Stimulated activated naive CD8-positive, alpha-beta T cell treated with anti-CD3 and anti-CD28 coated beads, Interleukin-15, amount 100 ng/mL, for 72 hours (primary cell): ENCODE measurements around the gene PPP2R3C.
A peak's percentile ranks its signal among the peaks of the same experiment; 100 is the strongest.

Experiments used
- ATAC-seq: fragments of 150-1000 bp; cut with Tn5 transposase; 2 replicates; pipeline ENCODE4 v1.10.0; 2021; ENCODE audit warnings: mild to moderate bottlenecking, moderate library complexity
- DNase-seq, 2 donors: peaks; one replicate each; pipeline ENCODE4 v3.0.0; 2021 to 2022
- H3K27ac Mint-ChIP-seq, 2 donors: one replicate each; pipeline ENCODE4 v1.8.0; 2022; ENCODE audit warnings: mild to moderate bottlenecking in 2 of 2, mixed read lengths in 2 of 2, moderate library complexity in 2 of 2
- H3K27me3 Mint-ChIP-seq: one replicate; pipeline ENCODE4 v1.8.0; 2022; ENCODE audit warnings: mixed read lengths
- H3K4me1 Mint-ChIP-seq: one replicate; pipeline ENCODE4 v1.8.0; 2022; ENCODE audit warnings: mild to moderate bottlenecking, mixed read lengths
- H3K4me3 Mint-ChIP-seq, 2 donors: one replicate each; pipeline ENCODE4 v1.8.0; 2022; ENCODE audit warnings: mild to moderate bottlenecking in 2 of 2, mixed read lengths in 2 of 2, moderate library complexity in 1 of 2
- H3K9me3 Mint-ChIP-seq, 2 donors: one replicate each; pipeline ENCODE4 v1.8.0; 2022; ENCODE audit warnings: mixed read lengths in 2 of 2

PPP2R3C gene

DNA sequence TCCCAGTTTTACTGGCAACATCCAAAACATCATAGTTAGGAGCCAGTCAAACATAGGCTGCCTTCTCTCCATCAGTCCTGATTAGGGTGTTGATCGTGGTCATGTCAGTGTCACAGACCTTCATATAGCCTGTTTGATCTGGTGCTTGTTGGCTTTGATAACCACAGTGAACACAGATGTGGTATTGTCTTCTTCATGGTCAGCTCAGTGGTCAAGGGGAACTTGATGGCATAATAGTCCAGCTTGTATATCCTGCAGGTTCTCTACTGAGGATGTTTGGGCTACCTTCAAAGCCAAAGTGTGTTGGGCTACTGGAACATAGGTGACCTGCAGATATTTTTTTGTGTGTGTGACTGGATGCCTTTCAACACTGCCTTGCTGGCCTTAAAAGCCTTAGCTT, 22.2 kb upstream of the PPP2R3C start:
- no peak overlapping the region for H3K27ac Mint-ChIP-seq

DNA sequence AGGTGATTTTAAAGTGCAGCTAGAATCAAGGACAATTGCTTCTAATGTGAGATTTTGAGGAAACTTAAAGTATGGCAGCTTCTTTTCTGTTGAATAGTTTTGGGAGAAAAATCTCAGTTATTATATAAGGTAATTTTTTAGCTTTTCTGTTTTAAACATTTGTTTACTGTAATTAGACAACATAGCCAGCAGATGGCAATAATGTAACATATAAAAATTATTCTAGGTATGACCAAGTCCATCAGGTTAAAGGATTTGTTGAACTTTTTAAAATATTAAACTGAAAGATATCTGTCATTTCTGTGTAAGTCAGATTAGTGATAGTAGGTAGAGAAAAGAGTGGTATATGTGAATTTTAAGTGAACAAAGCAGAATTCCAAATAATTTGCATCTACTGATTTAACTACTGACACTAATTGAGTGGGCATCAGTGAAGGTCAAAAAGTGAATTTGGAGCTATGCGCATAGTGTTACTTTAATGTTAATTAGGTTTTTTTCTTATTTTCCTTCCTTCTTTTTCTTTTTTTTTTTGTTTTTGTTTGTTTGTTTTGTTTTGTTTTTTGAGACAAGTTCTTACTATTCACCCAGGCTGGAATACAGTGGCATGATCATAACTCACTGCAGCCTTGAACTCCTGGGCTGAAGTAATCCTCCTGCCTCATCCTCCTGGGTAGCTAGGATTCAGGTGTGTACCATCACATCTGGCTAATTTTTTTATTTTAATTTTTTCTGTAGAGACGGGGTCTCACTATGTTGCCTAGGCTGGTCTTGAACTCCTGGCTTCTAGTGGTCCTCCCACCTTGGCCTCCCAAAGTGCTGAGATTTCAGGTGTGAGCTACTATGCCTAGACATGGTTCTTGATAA, 19.2 kb upstream of the PPP2R3C start:
- no peaks in the 10 kb centered on the region for H3K9me3 Mint-ChIP-seq
- no peak overlapping the region for H3K4me3 Mint-ChIP-seq
- no peak for ATAC-seq
- H3K27ac Mint-ChIP-seq, result no peak overlapping the region
- peaks cover 13% of the 10 kb centered on the region for H3K4me1 Mint-ChIP-seq
- H3K27me3 Mint-ChIP-seq, result no peaks in the 10 kb centered on the region
- no peak for DNase-seq

More for the DNA sequence above, 22.2 kb upstream of the PPP2R3C start:
- Mint-ChIP-seq H3K27me3 (no peaks in the 10 kb centered on the region), H3K4me1 (no peaks in the 10 kb centered on the region), H3K9me3 (no peaks in the 10 kb centered on the region), H3K4me3 (no peak overlapping the region)
- DNase-seq (no peak), ATAC-seq (no peak)

GRCh38 chr14:35138585-35138984, 16.8 kb upstream of the PPP2R3C start:
- no peak overlapping the region for H3K4me3 Mint-ChIP-seq
- peaks cover 24% of the 10 kb centered on the region for H3K4me1 Mint-ChIP-seq
- no peaks in the 10 kb centered on the region for H3K27me3 Mint-ChIP-seq
- H3K9me3 Mint-ChIP-seq, result no peaks in the 10 kb centered on the region
- no peak for ATAC-seq
- no peak for DNase-seq
- no peak overlapping the region for H3K27ac Mint-ChIP-seq

GRCh38 chr14:35134329-35135123, 12.7 kb upstream of the PPP2R3C start:
- peaks cover 29% of the 10 kb centered on the region for H3K4me1 Mint-ChIP-seq
- no peak for ATAC-seq
- no peak for DNase-seq
- no peaks in the 10 kb centered on the region for H3K9me3 Mint-ChIP-seq
- H3K4me3 Mint-ChIP-seq, result no peak overlapping the region
- peak overlapping the region in 1 of 2 donors; percentile 89 for H3K27ac Mint-ChIP-seq
- H3K27me3 Mint-ChIP-seq, result no peaks in the 10 kb centered on the region

DNA sequence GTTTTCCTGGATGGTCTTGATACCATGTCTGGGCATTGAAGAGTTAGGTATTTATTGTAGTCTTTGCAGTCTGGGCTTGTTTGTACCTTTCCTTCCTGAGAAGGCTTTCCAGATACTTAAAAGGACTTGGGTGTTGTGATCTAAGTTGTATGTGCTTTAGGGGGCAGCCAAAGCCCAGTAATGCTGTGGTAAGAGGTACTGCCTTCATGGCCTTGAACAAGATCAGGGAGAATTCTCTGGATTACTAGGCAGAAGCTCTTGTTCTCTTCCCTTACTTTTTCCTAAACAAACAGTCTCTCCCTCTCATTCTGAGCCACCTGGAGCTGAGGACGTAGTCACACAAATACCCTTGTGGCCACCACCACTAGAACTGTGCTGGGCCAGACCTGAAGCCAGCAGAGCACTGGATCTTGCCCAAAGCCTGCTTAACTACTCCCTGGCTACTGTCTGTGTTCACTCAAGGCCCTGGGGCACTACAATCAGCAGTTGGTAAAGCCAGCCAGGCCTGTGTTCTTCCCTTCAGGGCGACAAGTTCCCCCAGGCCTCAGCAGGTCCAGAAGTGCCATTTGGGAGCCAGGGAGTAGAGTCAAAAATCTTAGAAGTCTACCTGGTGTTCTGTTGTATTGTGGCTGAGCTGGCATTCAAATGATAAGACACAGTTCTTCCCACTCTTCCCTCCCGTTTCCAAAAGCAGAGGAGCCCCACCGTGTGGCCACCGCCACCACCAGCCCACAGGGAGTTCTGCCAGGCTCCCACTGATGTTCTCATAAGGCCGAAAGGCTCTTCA, 11.9 kb upstream of the PPP2R3C start:
- H3K9me3 Mint-ChIP-seq, result no peaks in the 10 kb centered on the region
- ATAC-seq, result no peak
- H3K4me1 Mint-ChIP-seq, result peaks cover 36% of the 10 kb centered on the region
- DNase-seq, result no peak
- peak overlapping the region; percentile 87 to 89 for H3K27ac Mint-ChIP-seq
- no peaks in the 10 kb centered on the region for H3K27me3 Mint-ChIP-seq
- H3K4me3 Mint-ChIP-seq, result no peak overlapping the region

GRCh38 chr14:35124127-35124526, 2.3 kb upstream of the PPP2R3C start:
- no peaks in the 10 kb centered on the region for H3K9me3 Mint-ChIP-seq
- DNase-seq (no peak), ATAC-seq (no peak)
- H3K27ac Mint-ChIP-seq, result no peak overlapping the region
- peaks cover 64% of the 10 kb centered on the region for H3K4me1 Mint-ChIP-seq
- H3K4me3 Mint-ChIP-seq, result peak overlapping the region; percentile 95 to 96
- no peaks in the 10 kb centered on the region for H3K27me3 Mint-ChIP-seq

GRCh38 chr14:35123388-35123703, 1.6 kb upstream of the PPP2R3C start:
- H3K27ac Mint-ChIP-seq, result peak overlapping the region; percentile 99 to 100
- peaks cover 61% of the 10 kb centered on the region for H3K4me1 Mint-ChIP-seq
- no peak for DNase-seq
- H3K4me3 Mint-ChIP-seq, result peak overlapping the region; percentile 95 to 96
- no peaks in the 10 kb centered on the region for H3K27me3 Mint-ChIP-seq
- H3K9me3 Mint-ChIP-seq, result no peaks in the 10 kb centered on the region
- ATAC-seq, result no peak

- Mint-ChIP-seq H3K4me1 (peaks cover 59% of the 10 kb centered on the region), H3K27me3 (no peaks in the 10 kb centered on the region), H3K27ac (peak overlapping the region; percentile 99 to 100), H3K9me3 (no peaks in the 10 kb centered on the region), H3K4me3 (peak overlapping the region; percentile 95 to 96)
- DNase-seq, result no peak
- ATAC-seq, result no peak
Measured at GRCh38 chr14:35122696-35123387, 1.1 kb upstream of the PPP2R3C start.

DNA sequence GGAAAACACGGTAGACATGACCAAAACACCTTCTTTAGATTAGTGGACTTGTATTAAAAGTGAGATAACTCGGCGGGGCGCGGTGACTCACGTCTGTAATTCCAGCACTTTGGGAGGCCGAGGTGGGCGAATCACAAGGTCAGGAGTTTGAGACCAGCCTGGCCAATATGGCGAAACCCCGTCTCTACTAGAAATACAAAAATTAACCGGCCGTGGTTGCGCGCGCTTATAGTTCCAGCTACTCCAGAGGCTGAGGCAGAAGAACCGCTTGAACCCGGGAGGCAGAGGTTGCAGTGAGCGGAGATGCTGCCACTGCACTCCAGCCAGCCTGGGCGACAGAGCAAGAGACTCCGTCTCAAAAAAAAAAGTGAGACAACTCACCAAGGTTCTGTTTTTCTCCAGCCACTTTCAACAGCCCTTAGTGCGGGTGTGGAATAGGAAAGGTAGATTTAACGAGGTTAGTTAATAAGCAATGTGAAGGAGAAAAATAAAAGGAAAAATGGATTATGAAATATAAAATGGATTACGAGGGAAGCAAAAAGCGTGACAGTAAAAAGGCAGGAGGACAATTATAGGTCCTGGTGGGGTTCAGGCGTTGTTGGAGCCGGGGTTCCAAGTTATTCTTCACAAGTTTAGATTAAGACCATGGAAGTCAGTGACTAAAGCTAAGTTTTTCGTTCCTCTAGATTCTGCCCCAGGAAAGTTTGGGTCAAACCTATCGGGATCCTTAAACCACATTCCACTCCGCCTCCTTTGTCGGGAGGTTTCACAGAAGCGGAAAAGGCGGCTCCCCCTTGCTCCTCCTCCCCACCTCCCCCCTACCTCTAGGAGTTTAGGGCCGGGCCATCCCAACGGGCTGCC, 534 bp downstream of the PPP2R3C start:
- H3K27ac Mint-ChIP-seq, result peak overlapping the region; percentile 99 to 100
- no peaks in the 10 kb centered on the region for H3K9me3 Mint-ChIP-seq
- H3K4me3 Mint-ChIP-seq, result peak overlapping the region; percentile 95 to 96
- H3K4me1 Mint-ChIP-seq, result peaks cover 62% of the 10 kb centered on the region
- DNase-seq (peak in 1 of 2 donors; percentile 9), ATAC-seq (no peak)
- no peaks in the 10 kb centered on the region for H3K27me3 Mint-ChIP-seq

DNA sequence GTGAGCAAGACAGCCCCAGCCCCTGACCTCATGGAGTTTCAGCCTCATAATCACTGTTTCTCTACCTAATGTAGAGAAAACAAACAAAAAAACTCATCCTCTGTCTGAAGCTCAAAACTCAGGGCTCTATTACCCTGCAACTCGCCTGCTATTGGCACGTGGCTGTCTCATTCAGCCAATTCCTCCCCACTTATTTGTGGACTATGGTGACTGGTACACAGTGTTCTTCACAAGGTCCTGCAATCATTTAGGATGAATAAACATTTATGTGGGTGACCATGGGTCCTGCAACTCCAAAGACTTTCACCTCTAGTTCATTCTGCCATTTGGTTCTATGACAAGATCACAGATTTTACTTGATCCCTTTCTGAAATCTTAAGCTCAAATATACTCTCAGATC, 4.7 kb downstream of the PPP2R3C start:
- H3K9me3 Mint-ChIP-seq, result no peaks in the 10 kb centered on the region
- DNase-seq (no peak), ATAC-seq (no peak)
- no peaks in the 10 kb centered on the region for H3K27me3 Mint-ChIP-seq
- H3K27ac Mint-ChIP-seq, result no peak overlapping the region
- no peak overlapping the region for H3K4me3 Mint-ChIP-seq
- peaks cover 35% of the 10 kb centered on the region for H3K4me1 Mint-ChIP-seq

DNA sequence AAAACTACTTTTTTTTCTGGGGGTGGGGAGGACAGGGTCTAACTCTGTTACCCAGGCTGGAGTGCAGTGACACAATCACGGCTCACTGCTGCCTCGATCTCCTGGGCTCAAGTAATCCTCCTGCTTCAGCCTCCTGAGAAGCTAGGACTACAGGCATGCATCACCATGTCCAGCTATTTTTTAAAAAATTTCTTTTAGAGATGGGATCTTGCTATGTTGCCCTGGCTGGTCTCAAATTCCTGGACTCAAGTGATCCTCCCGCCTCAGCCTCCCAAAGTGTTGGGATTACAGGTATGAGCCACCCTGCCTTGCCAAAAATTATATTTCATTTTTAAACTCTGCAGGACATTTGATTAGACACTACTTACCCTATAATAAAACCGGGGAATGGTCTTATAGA, 5.5 kb downstream of the PPP2R3C start:
- DNase-seq, result no peak
- H3K9me3 Mint-ChIP-seq, result no peaks in the 10 kb centered on the region
- H3K4me1 Mint-ChIP-seq, result peaks cover 39% of the 10 kb centered on the region
- H3K27me3 Mint-ChIP-seq, result no peaks in the 10 kb centered on the region
- no peak overlapping the region for H3K27ac Mint-ChIP-seq
- ATAC-seq, result no peak
- H3K4me3 Mint-ChIP-seq, result no peak overlapping the region

DNA sequence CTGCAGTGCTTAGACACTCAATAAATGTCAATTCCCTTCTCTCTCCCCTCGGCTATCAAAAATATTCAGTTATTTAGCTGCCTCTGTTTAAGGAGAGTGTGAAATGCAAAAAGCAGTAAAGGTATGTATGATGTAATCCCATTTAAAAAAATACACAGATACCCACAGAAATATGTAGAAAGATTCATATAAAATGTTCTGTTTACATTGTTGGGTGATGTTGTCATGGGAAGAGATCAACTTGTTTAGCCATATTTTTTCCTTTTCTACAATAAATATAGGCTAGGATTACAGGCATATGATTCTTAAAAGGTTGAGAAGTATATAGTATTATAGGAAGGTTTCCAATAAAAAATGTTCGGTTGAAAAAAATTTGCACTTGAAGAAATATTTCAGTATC, 7.8 kb downstream of the PPP2R3C start:
- Mint-ChIP-seq H3K27ac (peak overlapping the region in 1 of 2 donors; percentile 55), H3K4me3 (no peak overlapping the region), H3K27me3 (no peaks in the 10 kb centered on the region), H3K4me1 (peaks cover 22% of the 10 kb centered on the region), H3K9me3 (no peaks in the 10 kb centered on the region)
- DNase-seq (no peak), ATAC-seq (no peak)

DNA sequence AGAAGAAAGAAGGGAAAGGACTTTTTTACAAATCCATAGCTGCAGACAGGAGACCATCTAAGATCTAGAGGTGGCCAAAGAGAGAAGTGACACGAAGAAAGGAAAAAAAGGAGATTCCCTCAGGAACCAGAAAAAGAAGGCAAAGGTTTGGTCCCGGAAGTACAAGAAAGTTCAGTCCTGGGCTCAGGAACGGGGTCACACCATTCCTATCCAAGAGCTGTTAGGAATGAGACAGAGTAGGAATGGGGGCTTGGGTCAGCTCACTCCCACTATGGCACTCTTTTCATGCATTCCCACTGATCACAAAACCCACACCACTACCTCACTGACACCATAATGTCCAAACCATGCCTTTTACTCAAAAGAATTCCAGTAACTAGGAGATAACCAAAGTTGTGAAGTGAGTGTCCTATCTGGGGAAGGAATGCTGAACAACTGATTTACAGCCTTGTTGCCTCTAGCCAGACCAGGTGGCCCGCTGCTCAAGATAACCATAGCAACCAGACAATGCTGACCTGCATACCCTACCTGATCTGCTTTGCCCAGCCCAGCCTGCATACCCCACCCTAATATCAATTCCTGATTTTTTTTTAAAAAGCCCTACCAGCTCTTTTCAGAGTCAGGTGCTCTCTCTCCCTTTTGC, 8.4 kb downstream of the PPP2R3C start:
- H3K27me3 Mint-ChIP-seq, result no peaks in the 10 kb centered on the region
- DNase-seq (no peak), ATAC-seq (no peak)
- peaks cover 18% of the 10 kb centered on the region for H3K4me1 Mint-ChIP-seq
- no peak overlapping the region for H3K4me3 Mint-ChIP-seq
- no peak overlapping the region for H3K27ac Mint-ChIP-seq
- H3K9me3 Mint-ChIP-seq, result no peaks in the 10 kb centered on the region

- DNase-seq, result no peak
- Mint-ChIP-seq H3K9me3 (no peaks in the 10 kb centered on the region), H3K27ac (peak overlapping the region in 1 of 2 donors; percentile 29), H3K4me3 (no peak overlapping the region), H3K4me1 (peaks cover 13% of the 10 kb centered on the region), H3K27me3 (no peaks in the 10 kb centered on the region)
- no peak for ATAC-seq
Measured at GRCh38 chr14:35112641-35113040, 9.1 kb downstream of the PPP2R3C start.
